NCI-H2107 treated with DMSO at 0.1 percent for 48 hours (cell line): ENCODE results near the gene ARHGEF10L.

Experiments
- DNase-seq: peaks from one replicate; lab custom pipeline; 2025; ENCODE audit not compliant: unreplicated experiment; lab: John Stamatoyannopoulos, UW

ARHGEF10L gene

GRCh38 chr1:17631410-17631809, 91.9 kb downstream of the ARHGEF10L start:
- DNase-seq, result no peak

- no peak for DNase-seq
Observed at GRCh38 chr1:17632106-17632505, 92.6 kb downstream of the ARHGEF10L start.

GRCh38 chr1:17632541-17633184, 93.2 kb downstream of the ARHGEF10L start:
- DNase-seq, result no peak

- DNase-seq, result no peak
Observed at GRCh38 chr1:17633654-17634053, 94.2 kb downstream of the ARHGEF10L start.

GRCh38 chr1:17635276-17635675, 95.8 kb downstream of the ARHGEF10L start:
- DNase-seq, result no peak

GRCh38 chr1:17635811-17636210, 96.3 kb downstream of the ARHGEF10L start:
- DNase-seq, result no peak

- no peak for DNase-seq
Observed at GRCh38 chr1:17636612-17637011, 97.1 kb downstream of the ARHGEF10L start.

- DNase-seq, result no peak
Observed at GRCh38 chr1:17637055-17637454, 97.6 kb downstream of the ARHGEF10L start.

GRCh38 chr1:17639703-17640340, 100.3 kb downstream of the ARHGEF10L start:
- DNase-seq, result no peak

GRCh38 chr1:17640393-17640792, 100.9 kb downstream of the ARHGEF10L start:
- DNase-seq, result no peak

GRCh38 chr1:17640975-17641374, 101.5 kb downstream of the ARHGEF10L start:
- no peak for DNase-seq

GRCh38 chr1:17642169-17642568, 102.7 kb downstream of the ARHGEF10L start:
- no peak for DNase-seq

GRCh38 chr1:17642943-17643342, 103.4 kb downstream of the ARHGEF10L start:
- no peak for DNase-seq

GRCh38 chr1:17643861-17644703, 104.6 kb downstream of the ARHGEF10L start:
- no peak for DNase-seq

- no peak for DNase-seq
Observed at GRCh38 chr1:17645068-17645911, 105.8 kb downstream of the ARHGEF10L start.

- no peak for DNase-seq
Observed at GRCh38 chr1:17646444-17647280, 107.2 kb downstream of the ARHGEF10L start.

- no peak for DNase-seq
Observed at GRCh38 chr1:17648457-17649145, 109.1 kb downstream of the ARHGEF10L start.

GRCh38 chr1:17649371-17650106, 110.0 kb downstream of the ARHGEF10L start:
- DNase-seq, result no peak

- no peak for DNase-seq
Observed at GRCh38 chr1:17653276-17653675, 113.8 kb downstream of the ARHGEF10L start.
